D721Med (cell line): ENCODE data around the gene RNF144B.

Experiments
- DNase-seq: peaks from one replicate; pipeline ENCODE4 v3.0.0; 2011; ENCODE audit warnings: low spot score; ENCODE audit not compliant: insufficient read length
- FAIRE-seq: peaks from 2 replicates; lab custom pipeline; 2011; peaks lifted over from hg19 to GRCh38; lab: Jason Lieb, UNC
- TF ChIP-seq, protein P1 (sequence below): IDR thresholded peaks from 2 replicates; pipeline ENCODE4 v1.5.1; 2012; ENCODE audit warnings: mild to moderate bottlenecking, control low read depth; ENCODE audit not compliant: insufficient read depth; ENCODE audit errors: missing control alignments

Gene RNF144B

DNA sequence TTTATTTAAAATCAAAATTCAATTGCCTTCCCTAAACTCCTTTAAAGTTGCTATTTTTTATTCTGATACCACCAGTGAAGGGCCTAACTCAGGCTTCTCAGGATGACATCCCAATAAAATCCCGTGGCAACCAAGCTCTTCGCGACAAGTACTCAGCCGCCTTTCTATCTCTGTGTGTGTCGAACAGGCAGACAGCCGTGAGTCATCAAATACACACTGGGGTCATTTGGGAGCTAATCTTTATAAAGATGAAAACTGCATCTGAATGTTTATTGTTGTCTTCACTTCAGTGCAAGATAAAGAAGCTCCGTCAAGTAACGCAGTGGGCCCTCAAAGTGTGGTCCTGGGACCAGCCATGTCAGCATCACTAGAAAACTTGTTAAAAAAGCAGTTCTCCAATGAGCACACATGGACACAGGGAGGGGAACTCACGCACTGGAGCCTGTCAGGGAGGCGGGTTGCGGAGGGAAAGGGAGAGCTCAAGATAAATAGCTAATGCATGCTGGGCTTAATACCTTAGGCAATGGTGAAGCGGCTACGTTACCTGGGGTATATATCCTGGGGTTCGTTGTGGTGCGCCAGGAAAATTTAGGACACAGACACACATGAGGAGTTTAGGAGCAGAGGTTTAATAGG, 119.3 kb downstream of the RNF144B start:
- DNase-seq (no peak), FAIRE-seq (no peak)
- TF ChIP-seq, protein P1, sequence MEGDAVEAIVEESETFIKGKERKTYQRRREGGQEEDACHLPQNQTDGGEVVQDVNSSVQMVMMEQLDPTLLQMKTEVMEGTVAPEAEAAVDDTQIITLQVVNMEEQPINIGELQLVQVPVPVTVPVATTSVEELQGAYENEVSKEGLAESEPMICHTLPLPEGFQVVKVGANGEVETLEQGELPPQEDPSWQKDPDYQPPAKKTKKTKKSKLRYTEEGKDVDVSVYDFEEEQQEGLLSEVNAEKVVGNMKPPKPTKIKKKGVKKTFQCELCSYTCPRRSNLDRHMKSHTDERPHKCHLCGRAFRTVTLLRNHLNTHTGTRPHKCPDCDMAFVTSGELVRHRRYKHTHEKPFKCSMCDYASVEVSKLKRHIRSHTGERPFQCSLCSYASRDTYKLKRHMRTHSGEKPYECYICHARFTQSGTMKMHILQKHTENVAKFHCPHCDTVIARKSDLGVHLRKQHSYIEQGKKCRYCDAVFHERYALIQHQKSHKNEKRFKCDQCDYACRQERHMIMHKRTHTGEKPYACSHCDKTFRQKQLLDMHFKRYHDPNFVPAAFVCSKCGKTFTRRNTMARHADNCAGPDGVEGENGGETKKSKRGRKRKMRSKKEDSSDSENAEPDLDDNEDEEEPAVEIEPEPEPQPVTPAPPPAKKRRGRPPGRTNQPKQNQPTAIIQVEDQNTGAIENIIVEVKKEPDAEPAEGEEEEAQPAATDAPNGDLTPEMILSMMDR, result no peak

DNA sequence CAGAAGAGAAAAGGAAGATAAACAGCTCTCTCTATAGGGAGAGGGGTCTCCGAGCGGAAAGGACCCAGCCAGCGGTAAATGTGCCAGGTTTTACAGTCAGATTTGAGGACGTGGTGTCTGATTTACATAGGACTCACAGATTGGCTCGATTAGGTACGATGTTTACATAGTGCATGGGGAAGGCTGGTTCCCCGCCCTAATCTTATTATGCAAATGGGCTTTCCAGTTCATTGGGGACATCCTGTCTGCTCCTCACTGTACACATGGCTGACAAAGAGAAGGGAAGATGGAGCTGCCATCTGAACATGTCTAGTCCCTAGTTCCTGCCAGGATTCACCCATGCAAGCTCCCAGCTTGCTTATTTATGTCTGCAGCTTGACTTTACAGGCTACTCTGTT, 119.9 kb downstream of the RNF144B start:
- TF ChIP-seq, protein P1, result no peak
- FAIRE-seq (peak; percentile 95), DNase-seq (no peak)

DNA sequence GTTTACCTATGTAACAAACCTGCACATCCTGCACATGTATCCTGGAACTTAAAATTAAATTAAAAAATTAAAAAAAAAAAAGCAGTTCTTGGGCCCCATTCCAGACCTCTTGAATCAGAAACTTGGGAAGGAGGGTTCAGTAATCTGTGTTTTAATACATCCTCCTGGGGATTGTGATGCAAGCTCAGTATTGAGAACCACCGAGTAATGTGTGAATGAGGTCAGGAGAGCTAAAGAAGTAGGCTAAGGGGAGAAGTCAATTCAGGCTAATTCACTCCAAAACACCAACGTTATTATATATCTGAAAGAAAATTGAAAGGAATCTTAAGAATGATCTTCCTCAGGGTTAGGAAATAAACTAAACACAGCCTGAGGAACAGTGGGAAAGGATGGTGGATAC, 120.4 kb downstream of the RNF144B start:
- DNase-seq (no peak), FAIRE-seq (no peak)
- TF ChIP-seq, protein P1, result no peak

DNA sequence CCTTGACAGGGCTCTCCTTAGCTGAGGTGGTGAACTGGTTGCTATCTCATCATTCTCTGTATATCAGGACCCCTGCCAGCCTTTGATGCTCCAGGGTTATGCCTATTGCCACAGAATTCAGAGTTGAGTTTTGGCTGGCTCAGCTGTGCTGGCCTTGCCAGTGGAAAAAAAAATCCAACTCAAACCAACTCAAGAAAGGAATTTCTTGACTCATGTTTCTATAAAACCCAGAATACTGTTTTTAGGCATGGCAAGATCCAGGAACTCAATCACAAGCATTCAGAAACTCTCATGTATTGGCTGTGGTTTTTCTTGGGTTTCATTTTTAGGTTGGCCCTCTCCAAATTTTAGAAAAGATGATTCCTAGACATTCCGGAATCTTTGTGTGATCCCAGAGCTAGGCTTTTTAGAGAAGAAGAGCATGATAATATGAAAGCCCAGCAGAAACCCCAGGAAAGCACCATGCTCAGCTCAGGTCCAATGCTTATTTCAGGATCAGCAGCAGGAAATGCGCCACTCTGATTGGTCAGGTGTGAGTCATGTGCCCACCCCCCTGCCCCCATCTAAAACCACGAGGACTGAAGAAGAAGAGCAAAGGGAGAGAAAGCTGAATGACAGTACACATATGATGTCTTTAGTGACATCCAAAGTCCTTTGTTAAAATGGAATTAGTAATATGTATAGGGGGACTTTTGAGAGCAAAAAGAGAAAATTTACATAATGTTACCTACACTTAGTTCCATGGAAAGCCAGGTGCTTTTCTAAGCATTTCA, 122.9 kb downstream of the RNF144B start:
- TF ChIP-seq, protein P1, result no peak
- FAIRE-seq (no peak), DNase-seq (no peak)

DNA sequence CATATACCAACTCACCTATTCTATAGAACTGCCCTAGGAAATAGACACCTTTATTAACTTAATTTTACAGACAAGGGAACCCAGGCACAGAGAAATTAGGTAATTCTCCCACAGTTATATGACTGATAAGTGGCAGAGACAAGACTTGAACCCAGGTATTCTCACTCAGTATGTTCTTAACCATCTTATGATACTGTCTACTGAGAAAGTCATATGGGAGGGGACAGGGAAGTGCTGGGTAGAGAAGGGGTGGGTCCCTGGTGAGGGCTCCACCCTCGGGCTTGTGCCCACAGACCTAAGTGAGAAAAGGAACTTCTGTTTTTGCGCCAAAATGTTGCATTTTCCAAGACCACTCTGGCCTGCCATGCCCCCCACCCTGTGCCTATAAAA, 123.5 kb downstream of the RNF144B start:
- DNase-seq (no peak), FAIRE-seq (no peak)
- TF ChIP-seq, protein P1, result no peak

DNA sequence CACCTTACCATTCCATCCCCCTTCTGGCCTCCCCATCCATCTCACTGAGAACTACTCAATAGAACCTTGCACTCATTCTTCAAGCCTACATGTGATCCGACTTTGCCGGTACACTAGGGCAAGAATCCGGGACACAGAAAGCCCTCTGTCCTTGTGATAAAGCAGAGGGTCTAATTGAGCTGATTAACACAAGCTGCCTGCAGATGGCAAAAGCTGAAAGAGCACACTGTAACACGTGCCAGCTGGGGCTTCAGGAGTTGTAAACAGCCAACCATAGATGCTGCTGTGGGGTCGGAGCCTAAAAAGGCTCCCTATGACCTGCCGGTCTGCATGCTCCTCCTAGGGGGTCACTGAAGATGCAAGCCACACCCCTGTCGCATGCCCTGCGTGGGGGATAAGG, 124.1 kb downstream of the RNF144B start:
- TF ChIP-seq, protein P1, result no peak
- FAIRE-seq, result no peak
- DNase-seq, result no peak
